IPS-18c (cell line): ENCODE measurements around the gene TEX29.

Source experiments
- H3K4me3 ChIP-seq: 2 replicates; pipeline ENCODE4 v1.7.0; 2013; ENCODE audit warnings: low read depth, mild to moderate bottlenecking, low read length, moderate library complexity; ENCODE audit not compliant: insufficient read depth
- H3K9me3 ChIP-seq: one replicate; pipeline ENCODE4 v1.6.1; 2013; ENCODE audit warnings: mild to moderate bottlenecking, low read length, moderate library complexity; ENCODE audit not compliant: control insufficient read depth, insufficient read depth

Gene TEX29

DNA sequence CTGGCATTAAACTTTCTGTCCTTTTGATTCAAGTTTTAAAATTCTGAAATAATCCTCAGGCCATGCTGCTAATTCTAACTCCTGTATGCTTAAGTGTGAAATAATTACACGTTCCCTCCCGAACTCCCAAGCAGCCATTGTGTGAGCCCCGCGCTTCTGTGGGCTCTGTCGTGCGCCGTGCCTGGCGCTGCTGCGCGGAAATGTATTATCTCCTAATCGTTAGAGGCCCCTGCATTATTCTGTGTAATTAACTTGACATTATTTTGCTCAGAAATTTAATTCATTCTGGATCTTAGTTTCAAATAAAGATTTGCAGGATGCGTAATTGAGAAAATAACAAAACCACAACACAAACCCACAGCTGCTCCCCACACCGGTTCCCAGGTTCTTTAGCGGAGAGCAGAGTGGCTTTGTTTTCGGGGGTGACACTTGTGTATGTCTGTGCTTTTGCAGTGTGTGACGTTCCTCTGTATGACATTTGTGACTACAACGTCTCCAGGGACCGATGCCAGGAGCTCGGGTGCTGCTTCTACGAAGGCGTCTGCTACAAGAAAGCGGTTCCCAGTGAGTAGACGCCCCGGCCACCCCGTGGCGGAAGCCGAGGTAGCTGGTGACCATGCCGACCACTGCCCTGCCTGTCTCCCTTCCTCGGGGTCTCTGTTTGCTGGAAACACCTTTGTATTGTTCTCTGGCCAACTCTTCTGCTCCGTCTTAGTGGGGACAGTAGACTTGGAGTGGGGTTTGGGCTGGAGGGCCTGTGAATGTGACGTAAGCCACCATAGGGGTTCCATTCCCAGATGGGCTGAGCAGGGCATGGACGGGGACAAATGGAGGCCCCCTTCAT, 7.5 kb downstream of the TEX29 start:
- H3K4me3 ChIP-seq, result no peak overlapping the region
- no peaks in the 10 kb centered on the region for H3K9me3 ChIP-seq

DNA sequence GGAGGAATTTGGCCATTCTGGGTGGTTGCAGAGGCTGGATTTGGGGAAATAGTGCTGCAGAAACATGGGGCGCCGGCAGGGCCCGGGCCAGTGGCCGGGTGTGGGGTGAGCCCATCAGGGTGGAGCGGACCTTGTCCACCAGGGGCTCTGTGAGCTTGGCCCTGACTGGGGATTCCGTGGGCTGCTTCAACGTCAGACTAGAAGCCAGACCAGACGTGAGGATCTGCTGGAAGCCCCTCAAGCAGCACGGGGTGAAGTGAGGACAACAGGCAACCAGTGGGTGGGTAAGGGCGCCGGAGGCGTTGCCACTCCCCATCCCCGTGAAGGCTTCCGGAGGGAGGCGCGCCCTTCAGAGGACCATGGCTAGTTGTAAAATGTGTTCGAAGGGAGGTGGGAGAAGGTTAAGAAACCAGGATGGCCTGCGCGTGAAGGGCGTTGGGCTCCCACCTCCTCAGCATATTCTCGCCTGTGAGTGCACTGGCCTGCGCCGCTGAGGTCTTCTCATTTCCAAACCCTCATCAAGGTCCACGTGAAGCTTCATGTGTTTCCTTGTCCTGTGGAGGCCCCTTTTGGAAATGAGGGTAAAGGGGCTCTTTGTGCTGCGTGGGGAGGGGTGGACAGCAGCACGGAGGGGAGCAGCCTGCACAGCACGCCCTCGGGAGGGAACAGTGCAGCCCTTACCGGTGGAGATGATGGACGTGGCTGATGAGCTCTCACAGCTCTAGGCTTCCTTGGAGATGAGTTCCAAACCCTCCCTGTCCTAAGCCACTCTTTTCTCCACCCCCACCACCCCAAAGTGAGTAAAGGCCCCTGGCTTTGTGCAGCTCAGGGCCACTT, 8.3 kb downstream of the TEX29 start:
- Histone ChIP-seq H3K4me3 (no peak overlapping the region), H3K9me3 (no peaks in the 10 kb centered on the region)

DNA sequence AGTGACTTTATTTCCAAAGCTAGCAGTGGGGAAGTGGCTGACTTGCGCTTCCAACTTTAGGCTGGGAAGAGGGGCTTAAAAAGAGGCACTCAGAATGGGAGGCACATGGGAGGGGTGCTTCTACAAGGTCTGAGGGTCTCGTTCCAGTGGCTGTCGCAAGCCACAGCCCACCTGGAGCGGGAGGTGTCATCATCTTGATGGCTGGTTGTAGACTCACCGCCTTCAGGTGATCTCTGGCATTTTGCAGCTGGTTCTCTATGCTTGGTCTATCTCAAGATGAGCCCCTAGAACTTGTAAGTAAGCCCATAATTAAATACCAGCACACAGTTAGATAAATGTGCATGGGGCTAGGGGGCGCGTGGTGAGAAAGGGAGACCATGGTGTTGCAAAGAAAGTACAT, 9.2 kb downstream of the TEX29 start:
- Histone ChIP-seq H3K4me3 (no peak overlapping the region), H3K9me3 (no peaks in the 10 kb centered on the region)

DNA sequence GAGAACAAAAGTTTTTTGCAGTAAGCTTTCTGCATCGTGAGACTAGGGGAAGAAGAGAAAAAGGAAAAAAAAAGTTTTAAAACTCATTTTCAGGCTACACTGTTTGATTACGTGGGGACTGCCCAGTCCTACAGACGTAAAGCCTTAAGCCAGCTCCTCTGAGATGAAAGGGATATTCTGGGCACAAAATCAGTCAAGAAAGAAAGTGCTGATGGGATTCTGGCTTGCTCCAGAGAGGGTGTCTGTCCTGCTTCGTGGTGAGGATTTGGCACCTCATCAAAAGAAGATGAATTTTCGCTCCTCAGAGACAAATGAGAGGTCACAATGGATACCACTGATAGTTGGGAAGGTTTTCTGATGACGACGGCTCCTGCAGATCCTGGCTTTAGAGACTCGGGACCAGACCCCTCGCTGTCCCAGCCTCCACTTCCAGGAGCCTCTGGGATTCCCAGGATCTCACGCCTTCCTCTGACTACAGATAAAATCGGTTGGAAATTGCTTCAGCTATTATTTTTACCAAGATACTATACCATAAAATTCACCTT, 9.7 kb downstream of the TEX29 start:
- Histone ChIP-seq H3K9me3 (no peaks in the 10 kb centered on the region), H3K4me3 (no peak overlapping the region)

GRCh38 chr13:111335298-111335697, 14.9 kb downstream of the TEX29 start:
- Histone ChIP-seq H3K9me3 (no peaks in the 10 kb centered on the region), H3K4me3 (no peak overlapping the region)

DNA sequence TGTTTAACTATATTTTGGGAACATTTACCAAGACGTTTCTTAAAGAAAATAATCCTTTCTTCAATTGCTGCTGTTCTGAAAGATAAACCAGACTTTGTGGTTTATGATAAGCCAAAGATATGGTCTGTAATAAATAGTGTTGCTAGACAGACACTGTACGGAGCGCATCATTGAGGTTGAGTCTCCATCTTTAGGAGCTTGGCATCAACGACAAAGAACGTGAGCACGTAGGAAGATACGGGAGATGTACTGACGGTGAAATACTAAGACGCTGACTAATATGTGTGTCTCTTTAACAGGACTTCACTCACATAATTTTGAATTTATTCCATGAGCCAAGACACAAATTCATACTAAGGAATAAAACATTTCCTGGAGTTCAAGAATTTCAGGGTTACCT, 16.2 kb downstream of the TEX29 start:
- Histone ChIP-seq H3K9me3 (no peaks in the 10 kb centered on the region), H3K4me3 (no peak overlapping the region)

- Histone ChIP-seq H3K9me3 (no peaks in the 10 kb centered on the region), H3K4me3 (no peak overlapping the region)
Observed at GRCh38 chr13:111337206-111337605, 16.8 kb downstream of the TEX29 start.

DNA sequence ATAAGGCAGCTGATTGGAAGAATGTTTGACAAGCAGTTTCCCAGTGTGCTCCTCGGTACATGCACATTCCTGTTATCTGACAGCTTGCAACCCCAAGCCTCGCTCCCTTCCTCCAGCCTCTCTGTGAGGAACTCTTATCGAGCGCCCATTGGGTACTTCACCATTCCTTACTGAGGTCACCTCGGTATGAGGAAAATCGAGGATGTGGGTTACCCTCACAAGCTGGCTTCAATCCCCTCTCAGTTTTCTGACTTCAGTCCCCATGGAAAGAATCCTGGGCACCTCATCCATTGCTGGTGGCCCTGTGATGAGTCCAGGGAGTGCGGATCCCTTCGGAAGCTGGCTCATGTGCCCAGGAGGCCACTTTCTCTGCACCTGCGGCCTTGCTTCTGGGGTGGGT, 17.3 kb downstream of the TEX29 start:
- no peak overlapping the region for H3K4me3 ChIP-seq
- H3K9me3 ChIP-seq, result no peaks in the 10 kb centered on the region

DNA sequence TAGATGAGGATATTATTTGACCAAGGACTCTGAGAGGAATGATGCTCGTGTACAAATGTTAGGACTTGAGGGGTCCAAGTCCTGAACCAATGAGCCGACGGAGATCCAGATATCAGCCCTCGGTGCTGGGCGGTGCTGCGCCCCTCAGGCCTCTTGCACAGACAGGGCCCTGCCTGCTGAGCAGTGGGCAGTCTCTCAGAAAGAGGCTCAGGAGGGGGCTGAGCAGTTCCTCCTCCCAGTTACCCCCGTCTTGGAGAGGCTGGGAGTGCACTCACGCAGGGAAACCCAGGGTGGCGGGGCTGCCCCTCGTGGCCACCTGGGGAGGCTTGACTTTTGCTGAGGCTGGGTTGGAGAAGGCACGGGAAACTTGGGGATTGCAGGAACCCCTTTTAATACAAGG, 18.4 kb downstream of the TEX29 start:
- no peaks in the 10 kb centered on the region for H3K9me3 ChIP-seq
- H3K4me3 ChIP-seq, result no peak overlapping the region

GRCh38 chr13:111339366-111340143, 19.1 kb downstream of the TEX29 start:
- Histone ChIP-seq H3K4me3 (no peak overlapping the region), H3K9me3 (no peaks in the 10 kb centered on the region)

DNA sequence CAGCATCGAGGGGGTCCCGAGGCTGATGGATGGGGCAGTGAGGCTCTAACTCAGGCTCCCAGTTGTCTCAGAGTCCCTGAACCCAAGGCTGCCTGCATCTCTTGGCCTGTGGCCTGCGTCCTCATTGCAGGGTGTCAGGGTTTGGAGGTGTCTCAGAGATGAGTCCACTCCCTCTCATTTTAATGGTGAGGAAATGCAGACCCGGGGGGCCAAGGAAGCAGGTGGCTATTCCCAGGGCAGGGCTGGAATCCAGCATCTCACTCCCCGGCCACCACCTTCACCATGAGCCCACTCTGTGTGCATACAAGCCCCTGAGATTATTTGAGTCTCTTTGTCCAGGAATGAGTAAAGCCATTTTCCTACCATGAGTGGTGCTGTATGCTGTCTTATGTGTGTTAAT, 21.4 kb downstream of the TEX29 start:
- Histone ChIP-seq H3K4me3 (no peak overlapping the region), H3K9me3 (no peaks in the 10 kb centered on the region)

GRCh38 chr13:111342721-111343120, 22.3 kb downstream of the TEX29 start:
- Histone ChIP-seq H3K4me3 (no peak overlapping the region), H3K9me3 (no peaks in the 10 kb centered on the region)

GRCh38 chr13:111343186-111343805, 22.9 kb downstream of the TEX29 start:
- H3K9me3 ChIP-seq, result no peaks in the 10 kb centered on the region
- H3K4me3 ChIP-seq, result no peak overlapping the region

- Histone ChIP-seq H3K9me3 (no peaks in the 10 kb centered on the region), H3K4me3 (no peak overlapping the region)
Observed at GRCh38 chr13:111344471-111345191, 24.2 kb downstream of the TEX29 start.

- no peak overlapping the region for H3K4me3 ChIP-seq
- no peaks in the 10 kb centered on the region for H3K9me3 ChIP-seq
Observed at GRCh38 chr13:111345682-111346081, 25.2 kb downstream of the TEX29 start.

DNA sequence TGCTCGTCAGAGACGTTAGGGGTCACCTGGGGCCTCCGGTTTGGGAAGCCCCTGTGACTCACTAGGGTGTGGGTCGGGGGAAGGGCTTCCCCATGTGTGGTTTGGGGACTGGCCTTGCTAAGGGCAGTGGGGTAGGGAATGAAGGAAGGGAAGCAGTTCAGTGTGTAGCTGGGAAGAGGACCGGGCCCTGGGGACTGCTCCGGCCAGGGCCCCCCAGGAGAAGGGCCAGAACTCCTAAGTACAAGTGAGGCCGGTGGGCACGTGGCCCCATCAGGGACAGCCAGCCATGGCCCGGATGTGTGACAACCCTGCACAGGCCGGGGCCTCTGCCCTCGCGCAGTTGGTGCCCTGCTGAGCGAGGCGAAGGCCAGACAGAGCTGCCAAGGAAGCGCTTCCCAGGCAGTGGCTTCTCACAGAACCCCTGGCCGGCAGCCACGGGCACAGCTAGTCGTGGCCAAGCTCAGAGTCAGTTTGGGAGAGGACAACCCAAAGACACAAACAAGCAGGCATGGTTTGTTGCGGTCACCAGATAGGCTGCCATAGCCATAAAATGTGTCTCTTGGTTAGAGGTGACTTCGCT, 25.7 kb downstream of the TEX29 start:
- Histone ChIP-seq H3K9me3 (no peaks in the 10 kb centered on the region), H3K4me3 (no peak overlapping the region)
